Endothelial cell of umbilical vein (primary cell): ENCODE measurements around the gene PALM.

ENCODE experiments used
- CTCF ChIP-seq, 2 donors: IDR thresholded peaks; 1 replicate in 1 of 2; 2 replicates in 1 of 2; pipeline ENCODE4 v1.5.1; 2011; ENCODE audit warnings: low read length in 2 of 2, mild to moderate bottlenecking in 2 of 2, moderate library complexity in 2 of 2, control low read depth in 1 of 2, inconsistent platforms in 1 of 2, low read depth in 1 of 2; ENCODE audit not compliant: insufficient read depth in 1 of 2; ENCODE audit errors: extremely low read depth in 1 of 2
- EZH2 ChIP-seq: IDR thresholded peaks from 2 replicates; pipeline ENCODE4 v1.6.1; 2012; ENCODE audit warnings: borderline replicate concordance, low read depth, mild to moderate bottlenecking, moderate library complexity, low read length, inconsistent platforms; ENCODE audit not compliant: severe bottlenecking
- FOS ChIP-seq: IDR thresholded peaks from 2 replicates; pipeline ENCODE4 v1.6.1; 2011; ENCODE audit warnings: mild to moderate bottlenecking, low read length, moderate library complexity, borderline replicate concordance; ENCODE audit not compliant: insufficient read depth
- GATA2 ChIP-seq: IDR thresholded peaks from 2 replicates; pipeline ENCODE4 v1.7.0; 2011; ENCODE audit warnings: low read depth, mild to moderate bottlenecking, moderate library complexity, mixed read lengths, low read length; ENCODE audit not compliant: insufficient read length, insufficient read depth
- MAX ChIP-seq: IDR thresholded peaks from 2 replicates; pipeline ENCODE4 v1.6.1; 2011; ENCODE audit not compliant: insufficient read depth, insufficient read length
- MYC ChIP-seq: IDR thresholded peaks from one replicate; pipeline ENCODE4 v1.6.1; 2011; ENCODE audit warnings: mild to moderate bottlenecking, low read depth, low read length
- POLR2A ChIP-seq: IDR thresholded peaks from 2 replicates; pipeline ENCODE4 v1.6.1; 2012; ENCODE audit warnings: low read depth, mild to moderate bottlenecking, control low read depth, low read length
- POLR2AphosphoS5 ChIP-seq: IDR thresholded peaks from 2 replicates; pipeline ENCODE4 v1.6.1; 2012; ENCODE audit warnings: low read depth, mild to moderate bottlenecking, control low read depth, low read length, moderate library complexity; ENCODE audit not compliant: insufficient read depth

- TF ChIP-seq CTCF (IDR thresholded peaks at IDR 0.05; ENCODE audit: extremely low read depth in 1 of 2, insufficient read depth in 1 of 2, low read depth in 1 of 2, low read length in 2 of 2): peak; percentile 52 to 71
- TF ChIP-seq EZH2: no peak
- no peak for TF ChIP-seq POLR2AphosphoS5
- no peak for TF ChIP-seq POLR2A
- no peak for TF ChIP-seq GATA2
- TF ChIP-seq FOS: no peak
- TF ChIP-seq MYC: no peak
- no peak for TF ChIP-seq MAX
Measured at GRCh38 chr19:771332-771785, 62.6 kb downstream of the PALM start.
